ENCODE measurements around the gene ROBO2.

Gene ROBO2

GRCh38 chr3:77122652-77123051 lies 82.8 kb downstream of the ROBO2 start:
- no peak for DNase-seq

GRCh38 chr3:77125966-77126365 lies 86.1 kb downstream of the ROBO2 start:
- no peak for DNase-seq

- DNase-seq, result no peak
These were observed 94.9 kb downstream of the ROBO2 start for GRCh38 chr3:77134769-77135168.

- DNase-seq, result no peak
These were observed 97.7 kb downstream of the ROBO2 start for GRCh38 chr3:77137559-77137958.

- DNase-seq, result no peak
These were observed 99.7 kb downstream of the ROBO2 start for GRCh38 chr3:77139624-77140023.

- DNase-seq, result no peak
These were observed 101.5 kb downstream of the ROBO2 start for GRCh38 chr3:77141423-77141822.

- DNase-seq, result no peak
These were observed 102.7 kb downstream of the ROBO2 start for GRCh38 chr3:77142578-77142977.

- DNase-seq, result no peak
These were observed 106.1 kb downstream of the ROBO2 start for GRCh38 chr3:77146004-77146403.

GRCh38 chr3:77147836-77148578 lies 108.1 kb downstream of the ROBO2 start:
- DNase-seq, result no peak

GRCh38 chr3:77149382-77149781 lies 109.5 kb downstream of the ROBO2 start:
- no peak for DNase-seq

GRCh38 chr3:77150028-77150427 lies 110.1 kb downstream of the ROBO2 start:
- no peak for DNase-seq

GRCh38 chr3:77150759-77151158 lies 110.9 kb downstream of the ROBO2 start:
- no peak for DNase-seq

- no peak for DNase-seq
These were observed 119.1 kb downstream of the ROBO2 start for GRCh38 chr3:77158730-77159581.

GRCh38 chr3:77160931-77161497 lies 121.1 kb downstream of the ROBO2 start:
- no peak for DNase-seq

- no peak for DNase-seq
These were observed 129.9 kb downstream of the ROBO2 start for GRCh38 chr3:77169823-77170222.

- DNase-seq, result no peak
These were observed 131.1 kb downstream of the ROBO2 start for GRCh38 chr3:77171026-77171425.

GRCh38 chr3:77179762-77180161 lies 139.9 kb downstream of the ROBO2 start:
- no peak for DNase-seq

- DNase-seq, result no peak
These were observed 142.4 kb downstream of the ROBO2 start for GRCh38 chr3:77182341-77182740.

GRCh38 chr3:77186319-77186718 lies 146.4 kb downstream of the ROBO2 start:
- DNase-seq, result no peak

GRCh38 chr3:77186728-77187127 lies 146.8 kb downstream of the ROBO2 start:
- no peak for DNase-seq

GRCh38 chr3:77188210-77188609 lies 148.3 kb downstream of the ROBO2 start:
- no peak for DNase-seq

GRCh38 chr3:77189258-77189657 lies 149.4 kb downstream of the ROBO2 start:
- DNase-seq, result no peak

- DNase-seq, result no peak
These were observed 149.8 kb downstream of the ROBO2 start for GRCh38 chr3:77189684-77190083.

- no peak for DNase-seq
These were observed 150.5 kb downstream of the ROBO2 start for GRCh38 chr3:77190374-77190773.
